Measurements from ENCODE around the gene PGAP6. TPM values are rescaled to one million over a fixed set of nuclear protein-coding genes. Genes with fewer than 3 reads are reported as not detected.

The PGAP6 gene
- total RNA-seq, 1 donor: 54.3 TPM

GRCh38 chr16:392450-393030 is 10.8 kb upstream of the PGAP6 start:
- H3K27ac ChIP-seq (ENCODE audit: low read depth, low read length): no peak overlapping the region
- TF ChIP-seq CTCF (IDR thresholded peaks at IDR 0.05; ENCODE audit: extremely low read depth, low read depth, low read length): no peak
- H3K9me3 ChIP-seq (ENCODE audit: low read depth, low read length): no peaks in the 10 kb centered on the region
- H3K4me2 ChIP-seq (ENCODE audit: insufficient read depth, low read length): no peak overlapping the region
- DNase-seq (ENCODE audit: insufficient read length, low spot score, missing footprints): no peak
- H2AFZ ChIP-seq (ENCODE audit: low read length): no peak overlapping the region
- H4K20me1 ChIP-seq (ENCODE audit: insufficient read depth, low read length): no peaks in the 10 kb centered on the region
- H3K36me3 ChIP-seq (ENCODE audit: insufficient read depth, low read length): no peaks in the 10 kb centered on the region
- no peaks in the 10 kb centered on the region for H3K27me3 ChIP-seq (ENCODE audit: insufficient read depth, low read length)
- no peaks in the 10 kb centered on the region for H3K79me2 ChIP-seq (ENCODE audit: insufficient read depth, low read length)
- H3K4me1 ChIP-seq (ENCODE audit: insufficient read depth, low read length): peaks cover 7% of the 10 kb centered on the region
- H3K4me3 ChIP-seq (ENCODE audit: insufficient read depth, low read length): no peak overlapping the region

DNA sequence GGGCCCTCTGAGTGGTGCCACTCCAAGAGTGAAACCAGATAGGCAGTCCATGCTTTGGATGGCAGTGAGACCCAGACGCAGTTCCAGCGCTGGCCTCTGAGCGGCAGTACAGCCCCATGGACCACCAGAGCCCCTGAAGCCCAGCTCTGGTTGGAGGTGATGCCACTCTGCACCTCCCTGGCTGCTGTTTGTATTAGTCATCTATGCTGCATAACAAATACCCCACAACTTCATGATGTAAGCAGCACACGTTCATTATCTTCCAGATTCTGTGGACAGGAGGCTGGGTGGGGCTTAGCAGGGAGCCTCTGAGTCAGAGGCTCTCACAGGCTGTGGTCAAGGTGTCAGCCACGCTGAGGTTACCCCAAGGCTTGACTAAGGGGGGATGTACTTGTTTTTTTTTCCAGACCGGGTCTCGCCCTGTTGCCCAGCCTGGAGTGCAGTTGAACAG is 10.1 kb upstream of the PGAP6 start:
- no peak overlapping the region for H3K27ac ChIP-seq (ENCODE audit: low read depth, low read length)
- TF ChIP-seq CTCF (IDR thresholded peaks at IDR 0.05; ENCODE audit: extremely low read depth, low read depth, low read length): peak; percentile 91
- peak; percentile 94 for DNase-seq (ENCODE audit: insufficient read length, low spot score, missing footprints)
- no peaks in the 10 kb centered on the region for H4K20me1 ChIP-seq (ENCODE audit: insufficient read depth, low read length)
- H2AFZ ChIP-seq (ENCODE audit: low read length): no peak overlapping the region
- peaks cover 7% of the 10 kb centered on the region for H3K4me1 ChIP-seq (ENCODE audit: insufficient read depth, low read length)
- no peak overlapping the region for H3K4me2 ChIP-seq (ENCODE audit: insufficient read depth, low read length)
- H3K36me3 ChIP-seq (ENCODE audit: insufficient read depth, low read length): no peaks in the 10 kb centered on the region
- no peak overlapping the region for H3K4me3 ChIP-seq (ENCODE audit: insufficient read depth, low read length)
- no peaks in the 10 kb centered on the region for H3K9me3 ChIP-seq (ENCODE audit: low read depth, low read length)
- no peaks in the 10 kb centered on the region for H3K79me2 ChIP-seq (ENCODE audit: insufficient read depth, low read length)
- no peaks in the 10 kb centered on the region for H3K27me3 ChIP-seq (ENCODE audit: insufficient read depth, low read length)

DNA sequence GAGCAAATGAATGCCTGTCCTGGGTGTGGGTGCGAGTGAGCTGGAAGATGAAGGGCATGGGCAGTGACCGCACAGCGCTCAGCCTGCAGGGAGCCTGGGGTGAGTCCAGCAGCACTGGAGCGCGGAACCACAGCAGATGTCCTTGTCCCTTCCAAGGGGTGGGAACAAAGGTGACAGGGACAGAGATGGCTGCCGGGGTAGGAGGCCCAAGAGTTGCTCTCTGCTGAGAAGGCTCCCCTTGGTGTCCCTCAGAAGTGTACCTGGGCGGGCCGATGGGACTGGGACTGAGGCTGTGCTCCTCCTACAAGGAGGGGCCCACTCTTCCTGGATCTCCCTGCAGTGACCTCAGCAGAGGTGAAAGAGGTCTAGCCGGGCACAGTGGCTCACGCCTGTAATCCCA is 7.6 kb upstream of the PGAP6 start:
- Histone ChIP-seq H3K4me2 (ENCODE audit: insufficient read depth, low read length) (no peak overlapping the region), H3K27me3 (ENCODE audit: insufficient read depth, low read length) (no peaks in the 10 kb centered on the region), H2AFZ (ENCODE audit: low read length) (no peak overlapping the region)

More for the DNA sequence above, 7.6 kb upstream of the PGAP6 start:
- Histone ChIP-seq H3K27ac (ENCODE audit: low read depth, low read length) (no peak overlapping the region), H3K9me3 (ENCODE audit: low read depth, low read length) (no peaks in the 10 kb centered on the region), H3K79me2 (ENCODE audit: insufficient read depth, low read length) (no peaks in the 10 kb centered on the region), H3K36me3 (ENCODE audit: insufficient read depth, low read length) (no peaks in the 10 kb centered on the region), H3K4me3 (ENCODE audit: insufficient read depth, low read length) (no peak overlapping the region), H3K4me1 (ENCODE audit: insufficient read depth, low read length) (peaks cover 11% of the 10 kb centered on the region), H4K20me1 (ENCODE audit: insufficient read depth, low read length) (no peaks in the 10 kb centered on the region)
- DNase-seq (ENCODE audit: insufficient read length, low spot score, missing footprints): no peak
- TF ChIP-seq CTCF (IDR thresholded peaks at IDR 0.05; ENCODE audit: extremely low read depth, low read depth, low read length): no peak
